Osteoblast (primary cell): ENCODE results near the gene SLC22A2. TPM values are rescaled to one million over a fixed set of nuclear protein-coding genes. Genes with fewer than 3 reads are reported as not detected.

ENCODE experiments used
- DNase-seq: peaks from one replicate; pipeline ENCODE4 v3.0.0; 2011; ENCODE audit warnings: low spot score, mixed read lengths; ENCODE audit not compliant: insufficient read length; ENCODE audit errors: missing footprints
- H2AFZ ChIP-seq: 2 replicates; pipeline ENCODE4 v1.6.0; 2011; ENCODE audit warnings: mild to moderate bottlenecking, low read length
- H3K27ac ChIP-seq: 2 replicates; pipeline ENCODE4 v1.5.1; 2011; ENCODE audit warnings: mild to moderate bottlenecking, low read depth, low read length, moderate library complexity
- H3K27me3 ChIP-seq: 2 replicates; pipeline ENCODE4 v1.6.0; 2012; ENCODE audit warnings: mild to moderate bottlenecking, control low read depth, inconsistent platforms, low read length, moderate library complexity; ENCODE audit not compliant: insufficient read depth
- H3K36me3 ChIP-seq: 2 replicates; pipeline ENCODE4 v1.5.1; 2011; ENCODE audit warnings: mild to moderate bottlenecking, low read length, control low read depth, moderate library complexity; ENCODE audit not compliant: insufficient read depth
- H3K4me1 ChIP-seq: 2 replicates; pipeline ENCODE4 v1.5.1; 2011; ENCODE audit warnings: mild to moderate bottlenecking, low read length, control low read depth, moderate library complexity; ENCODE audit not compliant: insufficient read depth
- H3K4me2 ChIP-seq: 2 replicates; pipeline ENCODE4 v1.6.0; 2011; ENCODE audit warnings: mild to moderate bottlenecking, low read length; ENCODE audit not compliant: insufficient read depth
- H3K4me3 ChIP-seq: fragments of 200-600 bp; sonication (generic); 3 replicates; pipeline ENCODE4 v1.5.1; 2012; ENCODE audit warnings: mild to moderate bottlenecking, low read length, inconsistent platforms; ENCODE audit not compliant: insufficient read depth
- H3K79me2 ChIP-seq: 2 replicates; pipeline ENCODE4 v1.6.0; 2012; ENCODE audit warnings: mild to moderate bottlenecking, low read length, control low read depth, inconsistent platforms; ENCODE audit not compliant: insufficient read depth
- H3K9me3 ChIP-seq: 2 replicates; pipeline ENCODE4 v1.5.1; 2011; ENCODE audit warnings: low read depth, low read length, control low read depth
- H4K20me1 ChIP-seq: 2 replicates; pipeline ENCODE4 v1.6.0; 2012; ENCODE audit warnings: mild to moderate bottlenecking, low read length, control low read depth; ENCODE audit not compliant: insufficient read depth
- CTCF ChIP-seq: IDR thresholded peaks from 2 replicates; pipeline ENCODE4 v1.5.1; 2011; ENCODE audit warnings: mild to moderate bottlenecking, low read depth, low read length, moderate library complexity; ENCODE audit errors: extremely low read depth
- total RNA-seq: library from RNA; depleted of rRNA; stranded (reverse); fragments of >200 nt; gene quantifications from 2 replicates; pipeline ENCODE4 v1.2.3, GENCODE V29; 2012

SLC22A2 gene
- total RNA-seq, 1 donor: under 0.01 TPM

- H3K27me3 ChIP-seq: peaks cover 9% of the 10 kb centered on the region
- H3K27ac ChIP-seq: no peak overlapping the region
- no peak overlapping the region for H3K4me2 ChIP-seq
- H3K4me3 ChIP-seq: no peak overlapping the region
- no peak for TF ChIP-seq CTCF
- no peaks in the 10 kb centered on the region for H3K79me2 ChIP-seq
- no peaks in the 10 kb centered on the region for H4K20me1 ChIP-seq
- no peak for DNase-seq
- no peak overlapping the region for H2AFZ ChIP-seq
- H3K4me1 ChIP-seq: peaks cover 14% of the 10 kb centered on the region
- H3K36me3 ChIP-seq: no peaks in the 10 kb centered on the region
- H3K9me3 ChIP-seq: no peaks in the 10 kb centered on the region
Measured at GRCh38 chr6:160222491-160222890, 36.1 kb downstream of the SLC22A2 start.

- Histone ChIP-seq H3K4me2 (no peak overlapping the region), H3K4me3 (no peak overlapping the region), H4K20me1 (no peaks in the 10 kb centered on the region), H3K9me3 (no peaks in the 10 kb centered on the region), H3K27ac (no peak overlapping the region), H3K4me1 (peaks cover 13% of the 10 kb centered on the region), H3K79me2 (no peaks in the 10 kb centered on the region), H2AFZ (no peak overlapping the region), H3K36me3 (no peaks in the 10 kb centered on the region), H3K27me3 (peaks cover 9% of the 10 kb centered on the region)
- DNase-seq: no peak
- TF ChIP-seq CTCF: no peak
Measured at GRCh38 chr6:160221918-160222317, 36.7 kb downstream of the SLC22A2 start.

GRCh38 chr6:160221423-160221822, 37.2 kb downstream of the SLC22A2 start:
- H3K4me1 ChIP-seq: peaks cover 14% of the 10 kb centered on the region
- H2AFZ ChIP-seq: no peak overlapping the region
- DNase-seq: no peak
- H3K36me3 ChIP-seq: no peaks in the 10 kb centered on the region
- H3K4me2 ChIP-seq: no peak overlapping the region
- no peaks in the 10 kb centered on the region for H4K20me1 ChIP-seq
- no peaks in the 10 kb centered on the region for H3K79me2 ChIP-seq
- TF ChIP-seq CTCF: no peak
- H3K27ac ChIP-seq: no peak overlapping the region
- H3K27me3 ChIP-seq: peaks cover 9% of the 10 kb centered on the region
- no peaks in the 10 kb centered on the region for H3K9me3 ChIP-seq
- no peak overlapping the region for H3K4me3 ChIP-seq

GRCh38 chr6:160218810-160219209, 39.8 kb downstream of the SLC22A2 start:
- Histone ChIP-seq H3K27ac (no peak overlapping the region), H3K4me3 (no peak overlapping the region), H3K4me1 (peaks cover 5% of the 10 kb centered on the region), H4K20me1 (no peaks in the 10 kb centered on the region), H3K79me2 (no peaks in the 10 kb centered on the region), H2AFZ (no peak overlapping the region), H3K9me3 (no peaks in the 10 kb centered on the region), H3K27me3 (peaks cover 9% of the 10 kb centered on the region), H3K36me3 (no peaks in the 10 kb centered on the region), H3K4me2 (no peak overlapping the region)
- no peak for TF ChIP-seq CTCF
- DNase-seq: no peak
